HG02642 (cell line): ENCODE measurements around the gene TCF3.

Experiments used
- ATAC-seq: cut with Tn5 transposase; IDR thresholded peaks from one replicate; pipeline ENCODE4 v1.9.1; 2021; ENCODE audit warnings: mild to moderate bottlenecking; ENCODE audit not compliant: unreplicated experiment, poor library complexity

TCF3 gene

DNA sequence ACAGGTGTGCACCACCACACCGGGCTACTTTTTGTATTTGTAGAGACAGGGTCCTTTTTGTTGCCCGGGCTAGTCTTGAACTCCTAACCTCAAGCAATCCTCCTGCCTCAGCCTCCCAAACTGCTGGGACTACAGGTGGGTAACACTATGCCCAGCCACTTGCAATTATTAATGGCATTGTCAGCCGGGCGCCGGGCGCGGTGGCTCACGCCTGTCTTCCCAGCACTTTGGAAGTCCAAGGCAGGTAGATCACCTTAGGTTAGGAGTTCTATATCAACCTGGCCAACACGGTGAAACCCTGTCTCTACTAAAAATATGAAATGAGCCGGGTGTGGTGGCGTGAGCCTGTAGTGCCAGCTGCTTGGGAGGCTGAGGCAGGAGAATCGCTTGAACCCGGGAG, 81.6 kb downstream of the TCF3 start:
- no peak for ATAC-seq

DNA sequence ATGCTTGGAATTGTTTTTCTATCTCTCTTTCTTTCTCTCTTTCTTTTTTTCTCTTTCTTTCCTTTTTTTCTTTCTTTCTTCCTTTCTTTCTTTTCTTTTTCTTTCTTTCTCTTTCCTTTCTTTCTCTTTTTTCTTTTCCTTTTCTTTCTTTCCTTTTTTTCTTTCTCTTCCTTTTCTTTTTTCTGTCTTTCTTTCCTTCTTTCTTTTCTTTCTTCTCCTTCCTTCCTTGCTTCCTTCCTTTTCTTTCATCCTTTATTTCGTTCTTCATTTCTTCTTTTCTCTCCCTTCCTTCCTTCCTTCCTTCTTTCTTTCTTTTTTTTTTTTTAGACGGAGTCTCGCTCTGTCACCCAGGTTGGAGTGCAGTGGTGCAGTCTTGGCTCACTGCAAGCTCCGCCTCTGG, 82.4 kb downstream of the TCF3 start:
- no peak for ATAC-seq

DNA sequence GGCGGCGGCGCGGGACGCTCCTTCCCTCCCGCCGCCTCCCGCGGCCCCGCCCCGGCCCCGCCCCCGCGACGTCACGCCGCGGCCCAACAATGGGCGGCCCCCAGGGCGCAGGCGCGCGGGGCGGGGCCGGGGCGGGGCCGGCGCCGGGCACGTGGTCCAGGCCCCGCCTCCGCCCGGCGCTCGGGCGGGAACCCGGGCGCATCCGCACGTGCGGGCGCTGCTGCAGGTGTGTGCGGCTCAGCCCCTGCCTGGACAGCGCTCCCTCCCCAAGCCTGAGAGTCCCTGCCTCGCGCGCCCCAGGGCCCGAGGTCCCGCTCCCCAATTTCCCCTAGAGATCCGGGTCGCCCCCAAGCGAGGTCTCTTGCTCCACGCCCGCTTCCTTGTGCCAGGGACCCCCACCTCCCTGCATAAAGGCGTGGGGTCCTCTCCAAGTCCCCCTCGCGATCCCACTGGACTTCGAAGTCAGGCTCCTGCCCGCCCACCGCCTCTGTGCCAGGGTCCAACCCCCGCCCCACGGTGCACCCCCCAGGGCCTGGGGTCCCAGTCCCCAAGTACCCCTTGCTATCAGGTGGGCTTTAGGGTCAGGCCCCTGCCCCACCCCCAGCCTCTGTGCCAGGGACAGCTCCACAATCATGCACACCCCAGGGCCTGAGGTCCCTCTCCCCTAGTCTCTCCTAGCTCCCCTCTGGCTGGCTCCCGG, 83.9 kb downstream of the TCF3 start, which contains the start of gene MEX3D:
MEX3D (minus strand) TSS at position 6 of the 700 bp plus-strand sequence. CDS start 267 bp downstream, outside the sequence.
- ATAC-seq = peak; percentile 66

DNA sequence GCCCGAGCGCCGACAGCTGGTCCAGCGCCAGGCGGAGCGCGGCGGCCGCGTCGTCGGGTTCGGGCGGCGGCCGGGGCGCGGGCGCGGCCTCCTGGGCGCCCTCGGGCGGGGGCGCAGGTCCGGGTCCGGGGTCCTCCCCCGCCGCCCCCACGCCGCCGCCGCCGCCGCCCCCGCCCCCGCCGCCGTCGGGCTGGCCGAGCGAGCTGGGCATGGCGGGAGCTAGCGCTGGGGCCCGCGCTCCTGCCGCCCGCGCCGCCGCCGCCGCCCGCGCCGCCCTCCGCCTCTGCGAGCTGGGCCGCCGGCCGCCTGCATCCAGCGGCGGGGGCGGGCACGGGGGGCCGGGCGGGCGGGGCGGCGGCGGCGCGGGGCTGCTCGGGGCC, 84.6 kb downstream of the TCF3 start:
- peak; percentile 3 for ATAC-seq

DNA sequence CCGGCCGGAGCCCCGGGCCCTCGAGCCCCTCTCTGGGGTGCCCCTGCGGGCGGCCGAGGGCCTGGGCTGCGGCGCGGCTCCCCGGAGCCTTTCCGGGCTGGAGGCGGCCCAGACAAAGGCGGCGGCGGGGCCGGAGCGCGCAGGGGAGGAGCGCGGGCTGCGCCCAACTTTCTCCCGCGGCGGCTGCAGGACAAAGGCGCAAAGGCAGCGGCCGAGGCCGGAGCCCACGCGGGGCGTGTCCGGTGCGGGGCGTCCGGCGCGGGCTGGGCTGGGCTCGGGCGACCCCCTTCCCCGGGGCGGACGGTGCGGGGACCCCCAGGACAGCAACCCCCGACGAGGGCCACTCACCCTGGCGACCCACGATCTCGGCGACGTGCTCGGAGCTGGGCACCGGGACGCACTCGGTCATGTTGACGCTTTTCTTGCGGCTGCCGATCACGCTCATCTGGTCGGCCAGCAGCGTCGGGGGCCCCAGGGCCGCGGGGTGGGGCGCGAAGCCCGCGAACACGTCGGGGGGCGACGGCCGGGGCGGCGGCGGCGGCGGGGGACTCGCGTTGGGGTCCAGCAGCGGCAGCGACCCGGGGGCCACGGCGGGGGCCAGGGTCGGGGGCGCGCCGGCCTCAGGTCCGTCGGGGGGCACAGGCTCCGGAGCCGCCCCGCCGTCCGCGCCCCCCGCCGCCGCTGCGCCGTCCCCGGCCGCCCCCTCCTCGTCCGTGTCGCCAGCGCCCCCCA, 85.1 kb downstream of the TCF3 start:
- no peak for ATAC-seq

DNA sequence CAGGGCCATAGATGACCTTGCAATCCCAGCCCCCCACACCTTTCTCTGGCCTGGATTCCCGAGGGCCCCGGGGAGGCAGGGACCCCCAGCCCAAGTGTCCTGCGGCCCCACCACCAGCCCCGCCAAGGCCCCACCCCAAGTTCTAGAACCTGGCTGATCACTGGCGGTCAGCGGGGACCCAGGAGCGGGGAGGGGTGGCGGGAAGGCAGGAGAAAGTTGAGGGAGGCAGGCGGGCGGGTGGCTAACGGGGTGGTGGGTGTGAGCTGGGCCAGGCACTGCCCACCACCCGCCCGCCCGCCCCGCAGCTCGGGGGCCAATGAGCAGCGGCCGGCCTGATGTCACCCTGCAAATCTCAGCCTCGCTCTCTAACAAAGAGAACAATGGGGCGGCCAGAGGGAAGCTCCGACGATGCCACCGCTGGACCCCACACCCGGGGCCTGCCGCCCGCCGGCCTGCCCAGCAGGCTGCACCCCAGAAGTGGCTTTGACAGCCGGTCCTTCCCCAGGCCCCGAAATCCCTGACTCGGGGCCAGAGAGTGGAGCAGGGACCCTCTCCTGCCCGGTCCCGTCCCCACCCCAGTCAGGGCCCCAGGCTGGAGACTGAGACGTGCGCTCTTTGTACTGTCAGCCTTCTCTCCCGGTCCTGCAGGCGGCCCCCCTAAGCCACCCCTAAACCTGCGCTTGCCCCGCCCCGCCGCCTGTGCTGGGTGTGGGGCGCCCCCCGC, 85.9 kb downstream of the TCF3 start:
- ATAC-seq = no peak

DNA sequence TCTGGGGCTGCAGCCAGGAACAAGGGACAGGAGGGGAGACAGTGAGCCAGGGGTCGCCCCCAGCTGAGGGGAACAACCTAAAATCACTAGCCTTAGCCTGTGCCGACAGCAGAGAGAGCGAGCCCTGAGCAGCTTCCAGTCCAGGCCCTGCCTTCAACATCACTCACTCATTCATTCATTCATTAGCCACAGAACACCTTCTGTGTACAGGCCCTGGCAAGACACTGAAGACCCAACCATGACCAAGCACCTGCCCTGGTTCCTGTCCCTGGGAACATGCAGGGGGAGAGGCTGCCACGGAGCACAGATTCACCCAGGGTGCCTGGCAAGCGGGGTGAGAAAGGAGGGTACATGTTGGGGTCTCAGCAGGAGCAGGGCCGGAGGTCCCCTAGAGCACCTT, 89.2 kb downstream of the TCF3 start:
- ATAC-seq = no peak

DNA sequence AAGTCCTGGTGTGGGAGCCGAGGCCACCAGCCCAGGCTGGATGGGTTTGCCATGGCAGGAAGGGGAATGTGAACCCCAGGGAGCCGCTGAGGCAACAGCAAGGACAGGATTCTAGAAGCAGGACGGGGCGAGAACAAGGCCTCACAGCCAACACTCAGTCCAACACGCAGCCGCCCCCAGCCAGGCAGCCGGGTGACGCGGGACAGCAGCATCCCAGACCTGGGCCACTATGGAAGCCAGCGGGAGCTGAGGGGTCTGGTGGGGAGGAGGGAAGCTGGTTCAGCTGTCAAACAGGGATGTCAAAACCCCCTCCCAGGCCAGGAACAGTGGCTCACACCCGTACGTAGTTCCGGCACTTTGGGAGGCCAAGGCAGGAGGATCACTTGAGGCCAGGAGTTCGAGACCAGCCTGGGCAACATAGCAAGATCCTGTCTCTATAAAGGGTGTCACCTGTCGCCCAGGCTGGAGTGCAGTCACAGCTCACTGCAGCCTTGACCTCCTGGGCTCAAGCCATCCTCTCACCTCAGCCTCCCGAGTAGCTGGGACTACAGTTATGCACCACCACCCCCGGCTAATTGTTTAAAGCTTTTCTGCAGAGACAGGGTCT, 91.1 kb downstream of the TCF3 start:
- ATAC-seq = no peak

DNA sequence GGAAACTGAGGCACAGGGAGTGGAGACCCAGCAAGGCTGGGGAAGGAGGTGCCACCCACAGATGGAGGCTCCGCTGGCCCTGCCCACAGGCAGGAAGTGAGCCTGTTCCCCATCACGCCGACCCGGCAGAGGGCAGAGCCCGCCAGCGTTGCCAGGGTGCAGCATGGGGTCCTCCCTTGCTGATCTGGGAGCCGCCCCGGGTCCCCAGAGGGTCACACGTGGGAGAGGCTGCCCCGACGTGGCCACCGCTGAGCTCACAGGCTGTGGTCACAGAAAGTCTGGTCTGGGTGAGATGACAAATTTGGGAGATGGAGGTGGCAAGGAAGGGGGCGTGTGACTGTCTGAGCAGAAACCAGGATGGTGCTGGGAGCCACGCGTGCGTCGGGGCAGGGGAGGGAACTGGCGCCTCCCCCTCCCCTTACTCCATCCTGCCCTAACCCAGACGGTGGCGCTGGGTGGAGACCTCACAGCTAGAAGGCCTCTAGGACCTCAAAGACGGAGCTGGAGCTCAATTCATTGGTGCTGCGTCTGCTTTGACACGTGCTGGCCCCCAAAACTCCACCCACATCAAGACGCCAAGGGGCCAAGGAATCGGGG, 92.0 kb downstream of the TCF3 start:
- ATAC-seq = no peak
